PFSK-1 (cell line): ENCODE measurements around the gene HAUS5.

Experiments used
- FOXP2 ChIP-seq: optimal IDR thresholded peaks from 2 replicates; pipeline ENCODE3; 2011; ENCODE audit warnings: borderline replicate concordance, control low read depth, inconsistent platforms; ENCODE audit not compliant: insufficient read depth; ENCODE audit errors: extremely low read length, extremely low read depth
- POLR2AphosphoS5 ChIP-seq: IDR thresholded peaks from 2 replicates; pipeline ENCODE4 v1.6.1; 2012; ENCODE audit warnings: low read depth, mild to moderate bottlenecking, control low read depth, low read length, moderate library complexity
- SIN3A ChIP-seq: IDR thresholded peaks from 2 replicates; pipeline ENCODE4 v1.6.1; 2012; ENCODE audit warnings: mild to moderate bottlenecking, low read length, moderate library complexity, borderline replicate concordance; ENCODE audit not compliant: insufficient read depth
- TAF1 ChIP-seq: IDR thresholded peaks from 2 replicates; pipeline ENCODE4 v1.6.1; 2012; ENCODE audit warnings: low read length, control low read depth, borderline replicate concordance; ENCODE audit not compliant: insufficient read depth
- TF ChIP-seq, protein P1 (sequence below), 2 experiments: IDR thresholded peaks; 2 replicates each; pipeline versions ENCODE4 v1.6.1 to v1.8.0; 2011 to 2012; ENCODE audit warnings: low read depth in 2 of 2, low read length in 2 of 2, control low read depth in 1 of 2, inconsistent platforms in 1 of 2, mild to moderate bottlenecking in 1 of 2, moderate library complexity in 1 of 2; ENCODE audit not compliant: insufficient read depth in 1 of 2

The HAUS5 gene

DNA sequence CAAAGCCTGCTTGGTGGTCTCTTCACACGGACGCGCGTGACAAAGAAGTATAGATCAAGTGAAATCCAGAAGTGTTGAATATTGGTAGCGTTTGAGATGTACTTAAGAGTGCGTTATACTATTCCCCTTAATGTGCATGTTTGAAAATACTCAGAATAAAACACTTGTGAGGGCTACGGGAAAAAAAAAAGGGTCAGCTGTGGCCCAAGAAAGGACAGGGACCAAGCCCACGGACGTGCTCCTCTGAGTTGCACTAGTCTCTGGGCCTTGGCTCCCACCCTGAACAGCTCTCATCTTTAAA, 15.7 kb downstream of the HAUS5 start:
- TF ChIP-seq POLR2AphosphoS5 (no peak), TAF1 (no peak), SIN3A (no peak), FOXP2 (no peak)
- TF ChIP-seq, protein P1, sequence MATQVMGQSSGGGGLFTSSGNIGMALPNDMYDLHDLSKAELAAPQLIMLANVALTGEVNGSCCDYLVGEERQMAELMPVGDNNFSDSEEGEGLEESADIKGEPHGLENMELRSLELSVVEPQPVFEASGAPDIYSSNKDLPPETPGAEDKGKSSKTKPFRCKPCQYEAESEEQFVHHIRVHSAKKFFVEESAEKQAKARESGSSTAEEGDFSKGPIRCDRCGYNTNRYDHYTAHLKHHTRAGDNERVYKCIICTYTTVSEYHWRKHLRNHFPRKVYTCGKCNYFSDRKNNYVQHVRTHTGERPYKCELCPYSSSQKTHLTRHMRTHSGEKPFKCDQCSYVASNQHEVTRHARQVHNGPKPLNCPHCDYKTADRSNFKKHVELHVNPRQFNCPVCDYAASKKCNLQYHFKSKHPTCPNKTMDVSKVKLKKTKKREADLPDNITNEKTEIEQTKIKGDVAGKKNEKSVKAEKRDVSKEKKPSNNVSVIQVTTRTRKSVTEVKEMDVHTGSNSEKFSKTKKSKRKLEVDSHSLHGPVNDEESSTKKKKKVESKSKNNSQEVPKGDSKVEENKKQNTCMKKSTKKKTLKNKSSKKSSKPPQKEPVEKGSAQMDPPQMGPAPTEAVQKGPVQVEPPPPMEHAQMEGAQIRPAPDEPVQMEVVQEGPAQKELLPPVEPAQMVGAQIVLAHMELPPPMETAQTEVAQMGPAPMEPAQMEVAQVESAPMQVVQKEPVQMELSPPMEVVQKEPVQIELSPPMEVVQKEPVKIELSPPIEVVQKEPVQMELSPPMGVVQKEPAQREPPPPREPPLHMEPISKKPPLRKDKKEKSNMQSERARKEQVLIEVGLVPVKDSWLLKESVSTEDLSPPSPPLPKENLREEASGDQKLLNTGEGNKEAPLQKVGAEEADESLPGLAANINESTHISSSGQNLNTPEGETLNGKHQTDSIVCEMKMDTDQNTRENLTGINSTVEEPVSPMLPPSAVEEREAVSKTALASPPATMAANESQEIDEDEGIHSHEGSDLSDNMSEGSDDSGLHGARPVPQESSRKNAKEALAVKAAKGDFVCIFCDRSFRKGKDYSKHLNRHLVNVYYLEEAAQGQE (IDR thresholded peaks at IDR 0.05; ENCODE audit: insufficient read depth in 1 of 2, low read depth in 2 of 2, low read length in 2 of 2), result no peak

DNA sequence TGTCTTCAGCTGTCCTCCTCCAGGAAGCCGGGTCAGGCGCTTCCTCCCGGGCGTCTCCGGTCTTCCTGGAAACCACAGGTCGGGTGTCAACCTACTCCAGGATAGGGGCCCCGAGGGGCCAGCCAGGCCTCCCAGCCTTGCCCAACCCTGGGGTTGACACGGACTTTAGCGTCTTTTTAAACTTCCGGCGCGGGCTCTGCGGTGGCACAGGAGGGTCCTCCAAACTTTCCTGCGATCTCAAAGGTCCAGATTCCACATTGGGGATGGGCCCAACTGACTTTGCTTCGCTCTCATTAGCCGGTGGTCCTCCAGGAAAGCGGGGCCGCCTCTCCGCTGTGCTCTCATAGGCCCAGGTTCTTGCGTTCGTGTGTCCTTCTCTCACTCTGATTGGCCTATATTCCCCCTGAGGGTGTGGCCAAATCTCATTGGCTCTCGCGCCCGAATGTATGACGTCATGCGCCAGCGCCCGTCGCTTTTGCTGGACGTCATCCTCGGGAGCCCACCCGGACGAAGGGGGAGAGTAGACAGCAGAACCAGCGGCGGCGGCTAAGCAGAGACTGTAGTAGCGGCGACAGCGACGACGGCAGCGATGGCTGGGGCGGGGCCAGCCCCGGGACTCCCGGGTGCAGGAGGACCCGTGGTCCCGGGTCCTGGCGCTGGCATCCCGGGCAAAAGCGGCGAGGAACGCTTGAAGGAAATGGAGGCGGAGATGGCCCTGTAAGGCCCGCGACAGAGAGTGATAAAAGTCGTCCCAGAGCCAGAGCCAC, 16.2 kb downstream of the HAUS5 start, which contains the start of gene RBM42:
RBM42 (plus strand) TSS at position 472 of the 767 bp plus-strand sequence; CDS start at position 590, 118 bp downstream.
- peak; percentile 54; the same call in 1 of the 2 replicates for TF ChIP-seq TAF1
- TF ChIP-seq POLR2AphosphoS5, result peak; percentile 66
- TF ChIP-seq SIN3A, result peak; percentile 58; the same call in 1 of the 2 replicates
- TF ChIP-seq, protein P1 (IDR thresholded peaks at IDR 0.05; ENCODE audit: insufficient read depth in 1 of 2, low read depth in 2 of 2, low read length in 2 of 2), result no peak; a peak in 1 of 4 replicates

DNA sequence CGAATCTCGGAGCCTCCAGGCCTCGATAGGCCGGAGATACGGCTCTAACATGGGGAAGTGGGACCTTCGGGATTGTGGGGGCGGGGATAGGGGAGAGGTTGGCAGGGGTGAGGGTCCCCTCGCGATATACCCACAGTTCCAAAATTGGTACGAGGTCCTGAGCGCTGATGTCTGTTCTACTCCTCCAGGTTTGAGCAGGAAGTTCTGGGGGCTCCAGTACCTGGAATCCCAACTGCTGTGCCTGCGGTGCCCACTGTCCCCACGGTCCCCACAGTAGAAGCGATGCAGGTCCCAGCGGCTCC, 16.7 kb downstream of the HAUS5 start:
- TF ChIP-seq TAF1, result no peak
- no peak for TF ChIP-seq SIN3A
- TF ChIP-seq, protein P1 (IDR thresholded peaks at IDR 0.05; ENCODE audit: insufficient read depth in 1 of 2, low read depth in 2 of 2, low read length in 2 of 2), result no peak
- no peak for TF ChIP-seq FOXP2
- TF ChIP-seq POLR2AphosphoS5, result no peak

DNA sequence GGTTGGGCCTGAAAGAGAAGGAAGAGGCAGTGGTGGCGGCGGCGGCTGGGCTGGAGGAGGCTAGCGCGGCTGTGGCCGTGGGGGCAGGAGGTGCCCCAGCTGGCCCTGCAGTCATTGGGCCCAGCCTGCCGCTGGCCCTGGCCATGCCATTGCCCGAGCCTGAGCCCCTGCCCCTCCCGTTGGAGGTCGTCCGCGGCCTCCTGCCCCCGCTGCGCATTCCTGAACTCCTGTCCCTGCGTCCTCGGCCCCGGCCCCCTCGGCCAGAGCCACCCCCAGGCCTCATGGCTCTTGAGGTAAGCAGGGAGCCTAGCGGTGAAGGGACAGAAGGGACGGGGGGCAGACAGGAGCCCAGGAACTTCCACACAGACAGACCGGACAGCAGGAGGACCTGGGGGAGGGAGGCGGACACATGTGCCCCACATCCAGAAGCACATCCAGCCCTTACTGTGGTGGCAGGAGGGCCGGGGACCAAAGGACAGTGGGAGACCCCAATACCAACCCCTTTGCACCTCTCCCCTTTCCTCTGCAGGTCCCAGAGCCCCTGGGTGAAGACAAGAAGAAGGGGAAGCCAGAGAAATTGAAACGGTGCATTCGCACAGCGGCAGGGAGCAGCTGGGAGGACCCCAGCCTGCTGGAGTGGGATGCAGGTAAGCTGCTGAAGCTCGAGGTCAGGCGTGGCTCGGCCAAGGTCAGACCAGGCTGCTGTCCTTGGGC, 21.3 kb downstream of the HAUS5 start:
- TF ChIP-seq SIN3A, result no peak
- TF ChIP-seq, protein P1 (IDR thresholded peaks at IDR 0.05; ENCODE audit: insufficient read depth in 1 of 2, low read depth in 2 of 2, low read length in 2 of 2), result no peak
- no peak for TF ChIP-seq TAF1
- no peak for TF ChIP-seq FOXP2
- no peak for TF ChIP-seq POLR2AphosphoS5
